ENCODE measurements around the gene OLIG3. TPM values are rescaled to one million over a fixed set of nuclear protein-coding genes. Genes with fewer than 3 reads are reported as not detected.

The OLIG3 gene
- total and polyA plus RNA-seq, 2 of the 8 experiments (the other 6 are each of a cell fraction or from before 2014, with no cell fraction given), result 0.60 to 1.3 TPM

DNA sequence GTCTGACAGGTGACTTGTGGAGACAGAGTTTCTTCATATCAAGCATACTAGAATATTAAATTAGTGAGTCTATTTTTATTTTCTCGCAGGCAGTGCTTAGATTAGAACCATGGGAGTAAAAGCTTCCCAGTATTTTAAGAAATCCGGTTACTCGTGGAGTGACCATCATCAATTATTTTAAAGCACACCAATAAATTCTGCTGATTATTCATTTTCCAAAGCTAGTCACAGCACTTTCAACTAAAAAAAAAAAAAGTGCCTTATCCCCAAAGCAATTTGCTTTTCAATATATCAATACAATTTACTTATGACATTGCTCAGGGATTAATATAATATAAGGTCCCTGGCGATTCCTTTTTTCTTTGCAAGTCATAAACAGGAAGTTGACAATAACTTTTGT, 26.3 kb upstream of the OLIG3 start:
- no peak overlapping the region for H2BK5ac ChIP-seq (ENCODE audit: low read depth, low read length)
- H2AK5ac ChIP-seq (ENCODE audit: low read depth, low read length), result no peak overlapping the region
- H3K79me1 ChIP-seq (ENCODE audit: low read depth, low read length), result no peaks in the 10 kb centered on the region
- no peak overlapping the region for H3K9ac ChIP-seq (replicated peaks in 1 of 4; ENCODE audit: extremely low read depth in 1 of 4, low read depth in 3 of 4, low read length in 3 of 4)
- H3K56ac ChIP-seq (replicated peaks; ENCODE audit: insufficient read length, low read depth, low read length), result no peak overlapping the region
- H3K27me3 ChIP-seq (replicated peaks in 1 of 4; ENCODE audit: control insufficient read depth in 3 of 4, extremely low read depth in 1 of 4, insufficient read depth in 3 of 4, low read length in 3 of 4), result no peaks in the 10 kb centered on the region; a peak in 3 of 7 replicates
- WGBS, 2 experiments (ENCODE audit: extremely low coverage in 1 of 2, insufficient coverage in 1 of 2, insufficient read length in 1 of 2, insufficient replicate concordance in 2 of 2, low coverage in 1 of 2, low lambda C conversion rate in 2 of 2, missing lambda C conversion rate in 1 of 2), result 84% methylated on average over 4 of the region's 4 CpGs; no CpG with 5 or more reads in 1 of the 2 experiments
- H3K4me2 ChIP-seq (ENCODE audit: insufficient read depth in 1 of 2, low read depth in 2 of 2, low read length in 2 of 2), result no peak overlapping the region
- no peak overlapping the region for H3K14ac ChIP-seq (ENCODE audit: insufficient read length)
- POLR2A ChIA-PET (ENCODE audit: partially characterized antibody), result interaction anchor here (0.7 kb wide), 1 partner anchor 258 kb away, joined by 3 read pairs; no protein-coding TSS in a partner anchor
- peaks cover 4 to 18% (median 14%) of the 10 kb centered on the region in 4 experiments; a peak in 6 of 7 replicates for H3K4me1 ChIP-seq (replicated peaks in 1 of 4; ENCODE audit: control insufficient read depth in 3 of 4, insufficient read depth in 4 of 4, low read length in 3 of 4)
- H3K4me3 ChIP-seq (ENCODE audit: extremely low read depth in 1 of 4, insufficient read depth in 2 of 4, low read depth in 3 of 4, low read length in 4 of 4), result no peak overlapping the region
- H3K9me3 ChIP-seq (ENCODE audit: insufficient read depth in 2 of 2, low read depth in 1 of 2, low read length in 1 of 2), result no peaks in the 10 kb centered on the region
- H3K18ac ChIP-seq (ENCODE audit: extremely low read depth, low read length), result no peak overlapping the region
- H2BK12ac ChIP-seq (ENCODE audit: low read depth, low read length), result no peak overlapping the region
- H3K36me3 ChIP-seq (ENCODE audit: control insufficient read depth in 2 of 4, insufficient read depth in 4 of 4, low read length in 3 of 4), result no peaks in the 10 kb centered on the region
- no peak overlapping the region for H4K8ac ChIP-seq (ENCODE audit: extremely low read depth, insufficient read depth, low read length)
- CTCF ChIA-PET (ENCODE audit: partially characterized antibody), result interaction anchor here (0.7 to 3.5 kb wide), 4 partner anchors 18 to 69 kb away, joined by 3 to 15 read pairs (median 5); no protein-coding TSS in a partner anchor
- H2BK15ac ChIP-seq (ENCODE audit: low read length), result no peak overlapping the region
- H4K5ac ChIP-seq (ENCODE audit: insufficient read length, low read depth, low read length), result no peak overlapping the region
- no peak overlapping the region for H3K27ac ChIP-seq (ENCODE audit: low read depth, low read length)
- no peaks in the 10 kb centered on the region for H4K20me1 ChIP-seq (replicated peaks in 1 of 2; ENCODE audit: control insufficient read depth in 1 of 2, insufficient read depth in 2 of 2, low read length in 2 of 2)
- H3K23me2 ChIP-seq (ENCODE audit: low read depth, low read length), result no peaks in the 10 kb centered on the region
- H2BK20ac ChIP-seq (ENCODE audit: low read length), result no peak overlapping the region
- no peak for FAIRE-seq
- no peak overlapping the region for H2AFZ ChIP-seq (ENCODE audit: low read length)
- no peak overlapping the region for H3K4ac ChIP-seq (replicated peaks; ENCODE audit: insufficient read length, low read depth, low read length)
- no peak overlapping the region for H4K91ac ChIP-seq (replicated peaks; ENCODE audit: insufficient read length, low read length)
- no peak for DNase-seq (ENCODE audit: low read depth in 1 of 2, low spot score in 2 of 2)
- no peak overlapping the region for H2BK120ac ChIP-seq (replicated peaks; ENCODE audit: low read depth, low read length)
- no peaks in the 10 kb centered on the region for H3K79me2 ChIP-seq (ENCODE audit: control insufficient read depth in 1 of 2, insufficient read depth in 2 of 2, low read length in 2 of 2)
- no peak overlapping the region for H3K23ac ChIP-seq (ENCODE audit: insufficient read length)
- TF ChIP-seq SIRT6 (IDR thresholded peaks at IDR 0.05; ENCODE audit: low read length) (no peak), POLR2A (IDR thresholded peaks at IDR 0.05; ENCODE audit: control extremely low read depth in 1 of 2, low read depth in 2 of 2, low read length in 2 of 2) (no peak), SIX5 (IDR thresholded peaks at IDR 0.05; ENCODE audit: low read depth, low read length) (no peak)
